Neural cell (in vitro differentiated cells): Measurements from ENCODE around the gene SRRM5.

Source experiments
- CTCF ChIP-seq: fragments of 450-650 bp; IDR thresholded peaks from 2 replicates; pipeline ENCODE4 v1.5.1; 2014; ENCODE audit warnings: antibody characterized with exemption, mild to moderate bottlenecking, moderate library complexity; ENCODE audit not compliant: poor library complexity, severe bottlenecking
- EP300 ChIP-seq: fragments of 450-650 bp; conservative IDR thresholded peaks from 2 replicates; pipeline ENCODE4 v1.6.1; 2014; ENCODE audit warnings: antibody characterized with exemption, mild to moderate bottlenecking, moderate library complexity; ENCODE audit not compliant: poor library complexity, severe bottlenecking
- EZH2 ChIP-seq: fragments of 200-600, 300-800 bp; shearing (Covaris generic), sonication (generic); IDR thresholded peaks from 2 replicates; pipeline ENCODE4 v1.6.1; 2014; ENCODE audit warnings: antibody characterized with exemption, low read length, borderline replicate concordance, mild to moderate bottlenecking; ENCODE audit not compliant: insufficient read depth, poor library complexity, severe bottlenecking
- MXI1 ChIP-seq: fragments of 450-650 bp; conservative IDR thresholded peaks from 2 replicates; pipeline ENCODE4 v1.6.1; 2014; ENCODE audit warnings: antibody characterized with exemption, mild to moderate bottlenecking; ENCODE audit not compliant: poor library complexity, severe bottlenecking
- POLR2AphosphoS5 ChIP-seq: IDR thresholded peaks from 2 replicates; pipeline ENCODE4 v1.6.1; 2012
- RAD21 ChIP-seq: fragments of 450-650 bp; conservative IDR thresholded peaks from 2 replicates; pipeline ENCODE4 v1.6.1; 2014; ENCODE audit warnings: antibody characterized with exemption, mild to moderate bottlenecking, moderate library complexity
- REST ChIP-seq: IDR thresholded peaks from 2 replicates; pipeline ENCODE4 v1.6.1; 2012; ENCODE audit warnings: borderline replicate concordance
- SMC3 ChIP-seq: fragments of 450-650 bp; conservative IDR thresholded peaks from 2 replicates; pipeline ENCODE4 v1.6.1; 2014; ENCODE audit warnings: antibody characterized with exemption, mild to moderate bottlenecking, moderate library complexity; ENCODE audit not compliant: poor library complexity
- TAF1 ChIP-seq: IDR thresholded peaks from 2 replicates; pipeline ENCODE4 v1.6.1; 2012; ENCODE audit warnings: low read depth

- TF ChIP-seq CTCF (no peak), EZH2 (no peak), POLR2AphosphoS5 (no peak), EP300 (no peak), RAD21 (no peak), SMC3 (no peak), REST (no peak), MXI1 (no peak), TAF1 (no peak)
Measured at GRCh38 chr19:43562226-43562697, 49.6 kb upstream of the SRRM5 start.
